Suppressor macrophage (primary cell): ENCODE measurements around the gene STAB2.

ENCODE experiments used
- DNase-seq, 4 experiments: peaks; one replicate each; pipeline ENCODE4 v3.0.0-alpha.2; 2020 to 2022

STAB2 gene

GRCh38 chr12:103751171-103751570 lies 164.1 kb downstream of the STAB2 start:
- DNase-seq, result no peak

- DNase-seq, result no peak
Observed at GRCh38 chr12:103751600-103751999, 164.5 kb downstream of the STAB2 start.

DNA sequence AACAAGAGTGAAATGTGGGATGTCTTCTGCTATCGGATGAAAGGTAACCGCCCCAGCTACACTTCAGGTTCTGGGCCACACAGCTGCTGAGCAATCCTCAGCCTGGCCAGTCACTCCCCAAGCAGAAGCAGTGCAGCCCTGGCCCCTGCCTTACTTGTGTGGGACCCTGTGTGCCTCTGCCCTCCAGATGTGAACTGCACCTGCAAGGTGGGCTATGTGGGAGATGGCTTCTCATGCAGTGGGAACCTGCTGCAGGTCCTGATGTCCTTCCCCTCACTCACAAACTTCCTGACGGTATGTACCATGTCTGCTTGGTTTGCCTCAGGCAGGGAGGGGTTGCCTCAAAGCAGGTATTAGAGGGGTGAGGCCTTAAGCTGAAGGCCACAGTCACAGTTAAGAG lies 168.4 kb downstream of the STAB2 start:
- DNase-seq, result no peak

DNA sequence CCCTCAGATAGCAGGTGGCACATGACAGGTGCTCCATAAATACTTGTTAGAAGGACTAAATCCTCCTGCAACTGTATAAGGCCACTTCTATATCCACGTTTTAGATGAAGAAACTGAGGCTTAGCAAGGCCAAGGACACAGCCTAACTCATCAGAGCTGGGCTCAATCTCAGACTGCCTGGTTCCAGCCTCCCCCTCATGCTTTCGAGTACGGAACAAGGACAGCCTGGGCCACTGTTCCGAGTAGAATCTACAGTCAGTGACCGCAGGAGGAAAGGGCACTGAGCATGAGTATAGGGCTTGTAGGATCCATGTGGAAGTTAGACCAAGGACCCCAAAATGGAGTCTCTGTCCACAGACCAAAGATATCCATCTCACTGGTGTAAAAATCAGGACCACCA lies 169.4 kb downstream of the STAB2 start:
- DNase-seq, result no peak

DNA sequence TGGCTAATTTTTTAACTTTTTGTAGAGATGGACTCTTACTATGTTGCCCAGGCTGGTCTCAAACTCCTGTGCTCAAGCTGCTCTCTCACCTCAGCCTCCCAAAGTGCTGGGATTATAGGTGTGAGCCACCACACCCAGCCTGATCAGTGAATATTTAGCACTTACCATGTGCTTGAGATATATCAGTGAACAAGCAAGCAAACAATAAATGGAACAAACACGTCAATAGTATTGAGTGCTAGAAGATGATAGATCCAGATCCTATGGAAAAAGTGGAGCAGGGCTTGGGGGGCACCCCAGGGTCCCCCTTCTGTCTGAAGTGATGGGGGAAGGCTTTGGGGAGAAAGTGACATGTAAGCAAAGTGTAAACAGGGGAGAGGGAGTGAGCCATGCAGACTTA lies 170.2 kb downstream of the STAB2 start:
- DNase-seq, result no peak

- DNase-seq, result no peak
Observed at GRCh38 chr12:103758310-103759089, 171.4 kb downstream of the STAB2 start.

DNA sequence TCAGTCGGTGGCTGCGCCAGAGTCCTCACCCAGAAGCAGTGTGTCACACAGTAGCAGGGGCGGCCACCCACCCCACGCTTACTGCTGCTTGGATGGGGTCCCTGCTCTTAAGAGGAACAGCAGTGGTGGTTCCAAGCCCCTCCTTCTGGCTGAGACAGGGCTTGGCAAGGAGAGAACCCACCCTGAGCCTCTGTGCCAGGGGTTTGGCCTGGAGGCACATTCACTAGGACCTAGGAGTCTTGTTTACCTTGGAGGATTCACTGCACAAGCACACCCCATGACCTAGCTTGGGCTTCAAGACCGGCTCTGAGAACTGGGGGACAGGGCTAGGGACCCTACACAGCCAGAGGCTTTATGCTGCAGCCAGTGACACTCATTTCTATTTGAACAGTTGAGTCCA lies 175.4 kb downstream of the STAB2 start:
- DNase-seq, result no peak

DNA sequence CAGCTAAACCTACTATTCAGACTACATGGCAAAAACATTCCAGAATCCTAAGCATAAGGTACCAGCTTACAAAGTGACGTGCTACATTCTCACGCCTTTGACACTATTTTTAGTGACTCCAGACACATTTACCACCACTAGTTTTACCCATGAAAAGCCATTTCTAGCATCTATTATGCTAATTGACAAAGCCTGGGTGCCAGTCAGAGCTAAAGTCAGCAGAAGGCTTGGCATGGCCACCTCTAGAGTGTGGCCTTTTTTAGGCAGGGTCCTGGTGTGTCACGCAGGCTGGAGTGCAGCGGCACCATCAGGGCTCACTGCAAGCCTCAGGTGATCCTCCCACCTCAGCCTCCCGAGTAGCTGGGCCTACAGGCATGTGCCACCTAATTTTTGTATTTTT lies 178.2 kb downstream of the STAB2 start:
- DNase-seq, result no peak

DNA sequence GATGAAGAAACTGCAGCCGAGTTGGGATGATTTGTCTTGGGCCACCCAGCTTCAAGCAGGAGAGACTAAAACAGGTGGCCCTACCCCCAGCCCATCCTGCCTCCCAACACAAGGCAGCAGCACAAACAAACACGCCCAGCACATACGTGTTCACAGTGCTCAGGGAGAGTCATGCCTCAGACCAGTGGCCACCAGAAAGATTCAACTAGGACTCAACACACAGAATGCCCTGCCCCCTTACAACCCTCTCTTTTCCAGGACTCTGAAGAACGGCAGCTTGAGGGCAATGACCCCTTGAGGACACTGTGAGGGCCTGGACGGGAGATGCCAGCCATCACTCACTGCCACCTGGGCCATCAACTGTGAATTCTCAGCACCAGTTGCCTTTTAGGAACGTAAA lies 179.0 kb downstream of the STAB2 start:
- no peak for DNase-seq

DNA sequence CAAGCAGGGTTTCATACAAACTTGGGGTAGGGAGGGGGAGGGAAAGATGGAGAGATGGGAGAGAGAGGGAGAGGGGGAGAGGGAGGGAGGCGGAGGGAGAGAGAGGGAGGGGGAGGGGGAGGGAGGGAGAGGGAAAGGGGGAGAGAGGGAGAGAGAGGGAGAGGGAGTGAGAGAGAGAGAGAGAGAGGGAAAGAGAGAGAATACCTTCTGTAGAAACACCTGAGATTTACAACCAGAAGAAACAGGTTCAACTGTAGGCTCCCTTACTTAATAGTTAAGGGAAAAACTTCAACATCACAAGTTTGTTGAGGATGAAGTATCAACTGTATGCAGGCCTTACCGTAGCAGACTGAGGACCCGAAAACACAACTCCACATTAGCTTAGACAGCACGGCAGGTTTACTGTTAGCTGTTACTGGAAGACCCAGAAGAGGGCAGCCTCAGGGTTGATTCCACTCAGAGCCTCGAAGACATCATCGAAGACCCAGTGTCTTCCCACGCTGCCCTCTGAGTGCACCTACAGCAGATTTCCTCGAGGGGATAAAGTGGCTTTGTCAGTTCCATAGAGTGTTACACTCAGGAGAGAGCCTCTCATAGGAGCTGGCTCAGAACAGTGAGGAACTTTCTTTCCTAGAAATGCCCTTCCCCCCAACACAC lies 181.5 kb downstream of the STAB2 start:
- no peak for DNase-seq

DNA sequence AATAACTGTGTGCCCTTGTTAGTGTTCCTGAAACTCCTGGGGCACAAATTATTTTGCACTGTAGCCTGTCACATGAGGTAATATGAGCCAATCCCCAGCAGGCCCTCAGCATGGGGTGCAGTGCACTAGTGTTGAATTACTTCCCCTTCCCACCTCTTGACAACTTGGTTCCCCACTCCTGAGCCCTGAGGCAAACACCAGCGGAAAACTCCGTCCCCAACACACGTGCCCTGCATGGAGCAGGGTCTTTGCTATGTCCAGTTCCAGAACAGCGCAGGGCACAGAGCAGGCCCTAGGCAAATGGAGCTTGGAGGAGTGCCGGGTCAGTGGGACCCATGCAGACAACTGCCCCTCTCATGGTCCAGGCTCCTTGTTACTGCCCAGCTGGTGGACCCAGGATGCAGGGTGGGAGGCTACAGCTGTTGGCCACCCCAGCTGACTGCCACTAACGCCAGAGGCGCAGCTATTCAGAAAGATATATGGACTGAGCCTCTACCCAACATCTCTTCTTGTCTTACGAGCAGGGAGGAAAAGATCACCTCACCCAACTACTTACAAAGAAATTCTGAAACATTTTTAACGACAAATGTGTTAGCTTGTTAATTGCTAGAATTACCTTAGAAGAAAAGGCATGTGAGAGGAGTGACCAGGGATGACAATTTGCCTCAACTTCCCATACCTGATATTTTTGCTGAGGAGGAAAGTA lies 182.3 kb downstream of the STAB2 start:
- peak in 2 of 4 experiments; percentile 9 to 20 for DNase-seq

GRCh38 chr12:103771466-103771865 lies 184.4 kb downstream of the STAB2 start:
- DNase-seq, result peak; percentile 46 to 74 (median 58)

- no peak for DNase-seq
Observed at GRCh38 chr12:103772367-103773108, 185.5 kb downstream of the STAB2 start.

DNA sequence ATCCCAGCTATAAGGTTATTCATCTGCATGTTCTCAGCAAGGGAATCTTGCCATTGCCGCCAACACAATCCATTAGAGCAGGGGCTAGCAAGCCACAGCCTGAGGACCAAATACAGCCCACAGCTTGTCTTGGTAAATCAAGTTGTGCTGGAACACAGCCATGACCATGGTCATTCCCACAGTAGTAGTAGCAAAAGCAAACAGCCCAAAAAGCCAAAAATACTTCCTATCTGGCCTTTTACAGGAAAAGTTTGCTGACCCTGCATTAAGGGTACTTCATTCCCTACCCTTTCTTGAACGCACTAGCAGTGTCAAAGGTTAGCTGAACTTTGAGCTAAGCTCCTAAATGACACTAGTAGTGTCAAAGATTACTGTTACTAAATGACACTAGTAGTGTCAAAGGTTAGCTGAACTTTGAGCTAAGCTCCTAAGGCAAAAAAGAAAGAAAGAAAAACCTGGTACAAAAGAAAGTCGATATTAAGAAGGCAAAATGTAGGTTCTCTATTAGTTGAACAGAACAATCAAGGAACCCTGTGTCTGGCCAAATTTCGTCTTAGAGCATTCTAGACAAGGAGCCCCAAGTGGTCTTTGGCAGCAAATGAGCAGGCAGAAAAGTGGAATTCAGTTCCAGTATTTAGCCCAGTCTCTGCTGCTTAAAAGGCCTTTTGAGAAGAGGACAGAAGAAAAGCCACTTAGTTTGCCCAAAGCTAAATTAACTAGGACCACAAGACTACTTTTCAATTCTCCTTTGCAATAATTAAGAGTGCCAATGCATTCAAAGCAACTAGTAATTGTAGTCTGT lies 186.2 kb downstream of the STAB2 start:
- no peak for DNase-seq

DNA sequence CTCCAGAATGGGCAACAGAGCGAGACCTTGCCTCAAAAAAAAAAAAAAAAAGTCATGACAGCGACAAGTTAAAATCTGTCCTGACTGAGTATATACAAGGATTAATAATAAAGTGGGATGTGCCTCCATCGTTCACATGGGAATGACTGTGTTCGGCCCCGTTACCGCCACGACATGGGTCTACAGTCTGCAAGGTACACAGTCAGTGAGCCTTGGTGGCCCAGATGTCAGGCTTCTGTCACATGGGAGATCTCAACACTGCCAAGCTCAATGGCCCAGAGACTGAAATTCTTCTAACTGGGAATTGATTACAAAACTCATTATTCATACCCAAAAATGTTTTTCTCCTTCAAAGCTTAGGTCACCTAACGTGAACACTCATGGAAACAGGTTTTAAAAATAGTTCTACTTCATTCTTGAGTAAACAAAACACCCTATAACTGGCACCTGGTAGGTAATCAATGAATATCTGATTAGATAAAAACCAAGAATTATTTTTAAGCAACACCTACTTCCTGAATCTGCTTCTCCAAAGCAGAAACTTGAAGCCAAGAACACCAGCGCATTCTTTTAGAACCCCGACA lies 188.0 kb downstream of the STAB2 start:
- no peak for DNase-seq

- DNase-seq, result no peak
Observed at GRCh38 chr12:103778781-103779180, 191.7 kb downstream of the STAB2 start.

- no peak for DNase-seq
Observed at GRCh38 chr12:103779410-103780092, 192.5 kb downstream of the STAB2 start.

- DNase-seq, result no peak
Observed at GRCh38 chr12:103780093-103780440, 193.0 kb downstream of the STAB2 start.

DNA sequence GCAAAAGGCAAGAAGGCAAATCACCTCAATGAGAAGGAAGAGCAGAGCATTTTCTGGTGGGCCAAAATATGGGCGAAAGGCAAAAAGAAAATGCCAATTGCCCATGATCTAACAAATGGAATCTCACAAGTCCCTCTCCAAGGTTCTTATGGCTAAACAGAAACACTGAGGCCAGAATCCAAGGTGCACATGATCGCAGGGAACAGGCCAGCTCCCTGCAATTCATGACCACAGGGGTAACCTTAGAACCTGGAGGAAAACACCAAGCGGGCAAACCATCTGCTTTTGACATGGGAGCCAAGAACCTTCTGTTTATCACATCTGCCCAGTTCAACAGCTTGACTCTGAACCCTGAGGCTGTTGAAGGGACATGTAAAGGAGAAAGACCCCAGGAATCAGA lies 193.9 kb downstream of the STAB2 start:
- DNase-seq, result no peak

- DNase-seq, result no peak
Observed at GRCh38 chr12:103782399-103782798, 195.3 kb downstream of the STAB2 start.
